OCI-LY1 (cell line): ENCODE results near the gene CTXN1.

Experiments used
- CTCF ChIP-seq: fragments of 200-600 bp; sonication (generic), shearing (Covaris generic); IDR thresholded peaks from 2 replicates; pipeline ENCODE4 v1.5.1; 2017; ENCODE audit warnings: mild to moderate bottlenecking, antibody characterized with exemption, low read length, moderate library complexity, mixed read lengths
- EZH2 ChIP-seq: fragments of 200-600 bp; sonication (generic), shearing (Covaris generic); IDR thresholded peaks from 2 replicates; pipeline ENCODE4 v1.8.0; 2017; ENCODE audit warnings: borderline replicate concordance, mixed run types, mild to moderate bottlenecking, antibody characterized with exemption, low read length, moderate library complexity, mixed read lengths

GRCh38 chr19:7907544-7907943 lies 18.4 kb downstream of the CTXN1 start:
- no peak for TF ChIP-seq CTCF
- TF ChIP-seq EZH2, result no peak
